GM21423 (cell line): ENCODE measurements around the gene ARHGAP18.

Experiments used
- ATAC-seq: cut with Tn5 transposase; IDR thresholded peaks from one replicate; pipeline ENCODE4 v1.9.1; 2021; ENCODE audit warnings: mild to moderate bottlenecking, moderate library complexity; ENCODE audit not compliant: unreplicated experiment

Gene ARHGAP18

DNA sequence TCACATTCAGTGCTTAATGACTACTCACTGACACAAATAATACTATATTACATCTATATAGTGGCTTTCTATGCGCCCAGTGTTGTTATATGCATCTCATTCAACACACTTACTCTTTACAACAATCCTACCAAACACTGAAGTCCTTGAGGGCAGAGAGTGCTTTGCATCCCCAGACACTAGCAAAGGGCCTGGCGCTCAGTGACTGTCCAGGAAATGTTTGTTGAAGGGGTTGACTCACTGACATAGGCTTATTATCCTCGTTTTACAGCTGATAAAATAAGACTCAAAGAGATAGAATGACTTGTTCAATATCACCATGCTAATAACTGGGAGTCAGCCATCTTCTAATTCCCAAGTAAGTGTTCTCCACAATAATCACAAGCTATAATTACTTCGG is 163.3 kb downstream of the ARHGAP18 start:
- no peak for ATAC-seq

DNA sequence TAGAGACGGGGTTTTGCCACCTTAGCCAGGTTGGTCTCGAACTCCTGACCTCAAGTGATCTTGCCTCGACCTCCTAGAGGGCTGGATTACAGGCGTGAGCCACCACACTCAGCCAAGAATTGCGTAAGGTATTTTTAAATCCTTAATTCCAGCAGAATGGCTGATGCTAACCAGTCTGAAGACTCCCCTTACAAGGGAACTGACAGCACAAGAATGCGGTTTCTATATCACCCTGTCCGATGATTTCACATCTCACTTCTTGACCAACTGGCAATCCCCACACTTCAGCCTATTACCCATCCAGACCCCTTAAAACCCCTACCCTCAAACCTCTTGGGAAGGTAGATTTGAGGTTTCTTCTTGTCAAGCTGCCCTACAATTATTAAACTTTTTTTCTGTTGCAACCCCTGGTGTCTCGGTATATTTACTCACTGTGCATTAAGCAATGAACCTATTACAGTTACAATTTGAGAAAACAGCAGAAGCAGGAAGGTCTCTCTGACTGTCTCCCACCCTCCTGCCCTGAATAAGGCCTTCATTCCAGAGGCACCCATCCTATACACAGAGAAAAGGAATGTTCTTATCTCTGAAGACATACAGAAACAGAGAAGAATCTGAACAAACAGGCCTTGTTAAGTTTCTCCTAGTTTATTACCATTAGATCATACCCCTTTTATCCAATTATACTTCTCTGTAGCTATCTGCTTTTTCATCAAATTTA is 164.9 kb downstream of the ARHGAP18 start:
- ATAC-seq, result no peak

DNA sequence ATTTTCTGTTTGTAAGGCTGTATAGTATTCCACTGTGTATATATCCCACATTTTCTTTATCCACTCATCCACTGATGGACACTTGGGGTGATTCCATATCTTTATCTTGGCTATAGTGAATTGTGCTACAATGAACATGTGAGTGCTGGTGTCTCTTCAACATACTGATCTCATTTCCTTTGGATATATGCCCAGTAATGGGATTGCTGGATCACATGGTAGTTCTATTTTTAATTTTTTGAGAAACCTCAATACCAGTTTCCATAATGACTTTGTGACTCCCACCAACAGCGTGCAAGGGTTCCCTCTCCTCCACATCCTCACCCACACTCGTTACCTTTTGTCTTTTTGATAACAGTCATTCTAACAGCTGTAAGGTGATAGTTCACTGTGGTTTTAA is 166.0 kb downstream of the ARHGAP18 start:
- no peak for ATAC-seq

DNA sequence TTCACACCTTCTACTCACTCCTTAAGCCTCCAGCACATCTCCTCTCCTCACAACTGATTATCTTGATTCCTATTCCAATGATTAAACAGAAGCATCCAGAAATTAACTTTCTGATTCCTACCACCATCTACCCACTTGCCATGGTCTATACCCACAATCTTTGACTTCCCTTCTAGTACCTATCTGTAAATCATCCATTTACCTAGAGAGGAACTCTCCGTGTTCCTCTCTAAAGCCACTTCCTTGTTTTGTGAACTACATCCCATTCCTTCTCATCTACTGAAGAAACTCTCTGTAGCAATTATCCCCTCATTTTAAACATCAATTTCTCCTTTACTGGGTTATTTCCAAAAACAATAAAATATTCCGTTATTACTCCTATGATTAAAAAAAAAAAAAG is 167.3 kb downstream of the ARHGAP18 start:
- ATAC-seq, result no peak

DNA sequence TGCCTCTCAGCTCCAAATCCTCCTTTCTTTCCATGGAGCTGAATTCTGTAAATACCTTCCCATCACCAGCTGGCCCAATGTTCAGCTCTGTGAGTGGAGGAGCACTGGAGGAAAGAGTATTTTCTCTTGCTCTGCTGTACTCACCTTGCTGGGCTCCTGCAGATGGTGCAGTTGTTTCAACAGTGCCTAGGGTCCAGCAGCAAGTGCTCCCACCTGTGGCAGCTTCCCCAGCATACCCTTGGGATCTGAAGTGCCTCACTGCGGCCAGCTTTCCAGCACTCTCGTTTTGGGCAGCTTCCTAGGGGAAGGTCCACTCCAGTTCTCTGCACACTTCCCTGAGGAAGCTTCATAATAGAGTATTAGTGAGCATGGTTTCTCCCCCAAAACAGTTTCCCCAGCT is 170.9 kb downstream of the ARHGAP18 start:
- ATAC-seq, result no peak

DNA sequence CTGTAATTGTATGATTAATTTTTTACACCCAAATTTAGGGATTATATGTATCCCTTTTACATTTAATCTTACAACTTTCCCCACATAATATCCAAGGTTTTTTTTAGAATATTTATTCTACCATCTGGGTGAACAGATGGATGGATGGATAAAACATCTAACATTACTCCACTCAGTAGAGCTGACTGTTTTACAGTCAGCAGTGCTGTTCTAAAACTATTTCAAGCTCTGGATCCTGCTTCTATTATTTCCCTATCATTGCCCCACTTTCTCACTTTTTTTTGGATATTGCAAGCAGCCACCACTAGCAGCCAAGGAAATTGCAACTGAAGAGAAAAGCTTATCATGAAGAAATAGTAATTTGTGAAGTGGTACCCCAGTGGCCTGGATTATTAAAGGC is 173.7 kb downstream of the ARHGAP18 start:
- no peak for ATAC-seq

DNA sequence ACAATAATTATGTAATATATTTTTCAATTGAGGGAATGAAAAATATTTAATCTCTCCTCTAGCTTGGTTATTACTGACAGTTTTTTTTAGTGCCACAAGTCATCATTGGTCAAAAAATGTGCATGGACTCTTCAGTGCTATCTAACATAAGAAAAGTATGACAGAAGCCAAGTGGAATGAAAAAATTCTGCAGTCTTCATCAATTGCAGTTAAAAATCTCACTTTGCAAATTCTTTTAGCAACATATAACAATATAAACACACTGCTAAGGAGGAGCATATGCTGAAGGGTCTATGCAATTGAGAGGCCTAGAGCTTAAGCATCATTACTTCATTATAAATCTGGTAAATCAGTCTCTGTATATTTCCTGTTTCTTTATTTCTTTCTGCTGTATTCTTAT is 175.1 kb downstream of the ARHGAP18 start:
- ATAC-seq, result no peak
